NCI-H2081 (cell line): Measurements from ENCODE around the gene INF2.

ENCODE experiments used
- DNase-seq, 2 experiments: peaks; one replicate each; lab custom pipeline; 2025; lab: John Stamatoyannopoulos, UW

Gene INF2

DNA sequence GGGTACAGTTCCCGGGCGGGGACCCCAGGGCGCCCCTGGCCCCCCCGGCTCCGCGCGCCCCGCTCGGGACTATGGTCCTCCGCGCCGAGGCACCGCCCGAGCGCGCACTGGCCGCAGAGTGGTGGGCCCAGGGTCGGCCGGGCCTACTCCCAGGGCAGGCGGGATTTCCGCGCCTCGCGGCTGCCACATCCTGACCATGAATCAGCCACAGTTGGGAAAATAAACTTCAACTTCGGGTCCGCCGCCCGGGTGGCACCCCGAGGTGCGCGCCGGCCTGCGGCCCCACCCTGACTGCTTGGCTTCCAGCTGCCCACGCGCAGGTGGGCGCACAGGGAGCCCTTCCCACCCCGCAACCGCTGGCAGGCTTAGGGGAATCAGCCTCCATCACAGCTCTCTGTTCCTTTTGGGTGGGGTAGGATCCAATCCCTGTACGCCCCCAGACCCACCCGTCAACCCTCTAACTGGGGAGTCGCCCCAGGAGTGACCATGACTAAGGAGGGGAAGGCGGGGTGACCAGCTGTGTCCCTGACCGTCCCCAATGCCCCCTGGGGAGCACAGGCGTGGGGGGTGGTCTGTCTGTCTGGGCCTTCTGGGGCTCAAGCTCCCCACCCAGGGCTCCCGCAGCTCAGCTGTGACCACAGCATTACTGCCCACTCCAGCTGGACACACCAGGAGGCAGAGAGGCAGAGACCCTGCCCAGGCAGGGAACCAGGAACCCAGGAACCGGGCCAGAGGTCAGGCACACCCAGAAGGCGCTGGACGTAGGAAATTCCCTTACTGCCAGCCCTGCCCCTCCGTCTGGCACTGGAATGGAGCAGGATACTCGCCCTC, 678 bp downstream of the INF2 start:
- no peak for DNase-seq

DNA sequence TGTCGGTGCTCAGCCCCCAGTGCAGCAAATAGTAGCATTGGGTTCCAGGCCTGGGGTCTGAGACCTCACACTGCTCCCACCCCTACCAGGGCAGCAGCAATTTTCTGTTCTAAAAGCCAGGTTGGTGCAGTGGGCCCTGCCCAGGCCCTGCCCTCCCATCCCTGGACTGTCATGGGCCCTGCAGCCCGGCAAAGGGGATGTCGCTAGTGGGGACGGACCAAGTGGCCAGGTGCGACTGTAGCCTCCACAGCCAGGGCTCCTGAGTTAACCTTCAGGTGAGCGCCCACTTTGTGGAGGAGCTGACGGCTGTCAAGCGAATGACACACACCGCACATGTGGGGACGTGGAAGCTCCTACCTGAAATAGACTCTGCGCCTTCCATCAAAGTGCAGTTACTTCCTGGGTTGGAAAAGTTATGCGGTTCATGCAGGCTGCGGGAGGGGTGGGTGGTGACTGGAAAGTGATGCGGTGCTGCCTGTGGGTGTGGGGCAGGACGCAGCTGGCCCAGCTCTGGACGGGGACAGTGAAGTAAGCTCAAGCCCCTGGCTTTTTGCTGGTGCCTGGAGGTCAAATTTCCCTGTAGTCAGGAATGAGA, 1.5 kb downstream of the INF2 start:
- DNase-seq = no peak

DNA sequence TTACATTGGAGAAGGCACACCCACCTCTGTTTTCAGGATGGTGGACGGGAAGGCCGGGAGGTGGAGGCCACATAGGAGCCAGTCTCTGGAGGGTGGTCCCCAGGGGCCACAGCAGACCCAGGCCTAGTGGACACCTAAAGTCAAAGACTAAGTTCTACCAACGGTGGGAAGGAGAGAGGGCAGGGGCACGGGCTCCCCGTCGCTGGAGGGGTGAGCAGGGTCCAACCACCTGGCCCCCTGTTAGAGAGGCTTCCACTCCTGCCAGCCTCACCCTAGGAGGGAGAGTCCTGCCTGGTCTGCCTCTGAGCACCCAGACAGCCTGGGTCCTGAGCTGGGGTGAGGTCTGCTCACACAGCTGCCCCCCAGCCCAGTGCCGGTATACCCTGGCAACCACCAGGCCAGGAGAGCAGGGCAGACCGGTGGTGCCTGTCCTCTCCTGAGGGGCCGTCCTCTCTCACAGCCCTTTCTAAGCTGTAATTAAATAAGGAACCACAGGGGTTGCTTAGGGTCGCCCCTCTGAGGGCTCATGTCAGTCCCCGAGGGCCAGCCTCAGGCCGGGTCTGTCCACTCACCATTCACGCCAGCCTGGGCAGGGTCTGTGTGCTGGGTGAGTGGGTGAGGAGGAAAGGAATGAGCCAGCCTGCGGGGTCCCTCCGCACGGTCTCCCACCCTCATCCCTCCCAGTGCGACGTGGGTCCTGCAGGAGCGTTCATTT, 2.3 kb downstream of the INF2 start:
- no peak for DNase-seq

DNA sequence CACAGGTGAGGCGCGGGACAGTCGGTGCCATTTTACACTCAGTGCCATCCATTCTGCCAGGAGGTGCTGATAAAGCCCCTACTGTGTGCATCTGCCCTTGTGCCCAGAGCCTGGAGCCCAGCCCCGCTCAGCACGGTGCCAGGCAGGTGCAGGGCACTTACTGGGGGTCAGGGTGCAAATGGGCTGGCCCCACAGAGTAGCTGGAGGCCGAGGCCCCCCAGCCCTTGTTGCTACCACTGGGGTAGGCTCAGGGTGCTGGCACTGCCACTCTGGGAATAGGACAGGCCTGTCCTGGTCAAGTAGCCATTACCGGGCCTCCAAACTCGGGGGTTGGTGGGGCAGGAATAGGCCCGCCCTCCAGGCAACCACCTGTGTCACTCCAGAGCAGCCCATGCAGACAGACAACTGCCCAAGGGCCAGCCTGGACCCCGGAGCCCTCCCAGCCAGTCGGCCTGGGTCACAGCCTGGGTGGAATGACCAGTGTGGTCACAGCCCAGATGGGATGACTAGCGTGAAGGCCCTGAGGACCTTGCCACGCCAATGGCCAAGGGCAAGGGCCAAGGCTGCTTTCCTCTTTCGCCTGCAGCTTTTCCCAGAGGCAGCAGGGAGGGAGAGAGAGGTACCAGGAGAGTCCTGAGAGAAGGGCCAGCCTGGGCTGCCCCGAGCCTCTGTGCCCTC, 3.0 kb downstream of the INF2 start:
- DNase-seq = no peak

DNA sequence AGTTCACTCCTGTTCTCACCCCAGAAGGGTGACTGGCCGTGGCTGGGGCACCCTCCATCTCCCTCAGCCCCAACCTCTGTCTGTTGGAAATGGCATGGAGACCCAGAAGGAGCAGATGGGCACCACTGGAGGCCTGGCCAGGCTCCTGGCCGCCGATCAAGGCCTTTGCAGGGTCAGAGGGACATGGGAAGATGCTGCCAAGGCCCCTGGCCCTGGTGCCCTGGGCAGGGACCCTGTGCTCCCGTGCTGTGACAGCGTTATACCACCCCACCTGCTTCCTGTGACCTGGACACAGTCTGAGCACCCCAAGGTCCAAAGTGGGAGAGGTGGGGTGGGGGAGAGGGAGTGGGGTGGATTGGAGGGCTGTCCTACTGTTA, 3.5 kb downstream of the INF2 start:
- no peak for DNase-seq

DNA sequence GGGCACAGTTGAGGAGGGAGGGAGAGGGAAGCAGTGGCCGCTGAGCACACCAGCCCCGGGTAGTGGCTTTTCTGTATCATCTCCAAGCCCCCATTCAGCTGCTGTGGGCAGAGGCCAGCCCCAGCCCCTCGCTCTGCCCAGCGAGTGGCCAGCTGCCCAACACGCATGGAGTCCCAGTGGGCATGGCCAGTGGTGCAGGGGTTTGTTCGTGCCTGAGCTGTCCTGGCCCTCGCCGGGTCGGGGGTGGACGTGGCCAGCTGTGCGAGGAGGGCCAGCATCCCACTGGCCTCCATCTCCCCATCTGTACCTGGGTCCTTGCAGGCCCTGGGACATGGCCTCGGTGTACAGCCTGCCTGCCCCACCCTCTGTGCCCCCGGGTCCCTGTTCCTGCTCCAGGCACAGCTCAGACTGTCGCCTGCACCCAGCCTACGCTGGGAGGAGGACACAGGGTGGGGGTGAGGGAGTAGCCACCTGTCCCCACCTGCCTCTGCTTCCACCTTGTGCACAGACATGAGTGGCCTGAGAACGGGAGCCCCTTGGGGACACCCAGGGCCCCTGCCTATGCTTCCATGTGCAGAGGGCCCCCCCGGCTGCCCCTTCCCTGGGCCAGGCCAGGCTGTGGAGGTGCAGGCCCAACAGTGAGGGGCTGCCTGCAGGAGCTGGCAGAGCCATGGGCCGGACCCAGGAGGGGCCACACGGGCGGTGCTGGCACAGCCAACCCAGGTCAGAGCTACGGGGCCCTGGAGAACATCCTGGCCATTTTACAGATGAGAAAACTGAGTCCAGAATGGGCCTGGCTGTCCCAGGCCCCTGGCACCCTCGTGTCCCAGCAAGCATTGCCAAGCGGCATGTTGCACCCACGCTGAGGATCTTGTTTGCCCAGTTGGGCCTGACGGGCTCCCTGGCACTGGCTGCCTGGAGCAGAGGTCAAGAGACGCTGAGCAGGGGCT, 4.3 kb downstream of the INF2 start:
- DNase-seq = no peak

DNA sequence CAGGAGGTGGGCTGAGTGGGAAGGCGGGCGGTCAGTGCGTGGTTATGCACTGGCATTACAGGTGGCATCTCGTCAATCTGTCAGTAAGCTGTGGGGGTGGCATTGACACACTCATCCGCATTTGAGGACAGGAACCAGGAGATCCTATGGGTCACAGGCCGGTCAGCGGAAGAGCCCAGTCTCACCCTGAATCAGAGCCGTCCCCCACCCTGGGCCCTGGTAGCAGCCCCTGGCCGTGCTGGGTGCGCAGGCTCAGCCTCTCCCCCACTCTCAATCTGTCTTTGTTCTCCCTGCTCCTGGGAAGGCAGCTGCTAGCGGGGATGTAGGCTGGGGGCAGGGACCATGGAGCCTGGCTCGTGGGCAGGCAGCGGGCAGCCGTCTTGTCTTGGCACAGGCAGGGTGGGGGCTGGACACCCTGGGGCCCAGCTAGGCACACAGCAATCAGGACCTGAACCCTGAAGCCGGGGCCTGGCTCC, 5.1 kb downstream of the INF2 start:
- peak; percentile 31 to 73 for DNase-seq

DNA sequence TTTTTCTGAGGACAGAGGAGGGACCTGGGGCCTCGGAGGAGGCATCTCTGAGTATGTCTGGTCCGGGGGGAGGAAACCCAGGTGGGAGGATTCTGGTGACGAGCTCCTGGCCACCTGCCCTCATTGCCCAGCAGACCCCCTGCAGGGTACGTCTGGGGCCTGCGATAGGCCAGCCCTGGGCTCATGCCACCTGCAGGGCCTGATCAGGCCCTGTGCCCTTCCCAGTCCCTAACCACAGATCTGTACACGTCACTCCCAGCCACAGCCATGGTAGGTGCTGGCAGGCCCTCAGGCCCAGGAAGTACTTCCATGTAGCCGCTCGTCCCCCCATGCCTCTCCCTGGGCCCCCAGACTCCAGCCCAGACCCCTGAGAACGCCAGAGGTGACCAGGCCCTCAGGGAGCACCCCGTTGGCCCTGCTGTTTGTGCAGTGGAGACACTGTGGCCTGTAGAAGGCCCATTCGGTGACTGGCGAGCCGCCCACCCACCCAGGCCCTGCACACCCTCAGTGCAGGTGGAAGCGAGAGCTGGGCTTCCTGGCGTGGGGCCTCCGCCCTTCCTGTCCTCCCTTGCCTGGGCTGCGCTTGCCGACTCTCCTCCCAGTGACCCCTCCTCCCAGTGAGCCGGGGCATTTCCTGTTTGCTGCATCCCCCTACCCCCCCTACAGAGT, 5.7 kb downstream of the INF2 start:
- DNase-seq = peak; percentile 46 to 73

DNA sequence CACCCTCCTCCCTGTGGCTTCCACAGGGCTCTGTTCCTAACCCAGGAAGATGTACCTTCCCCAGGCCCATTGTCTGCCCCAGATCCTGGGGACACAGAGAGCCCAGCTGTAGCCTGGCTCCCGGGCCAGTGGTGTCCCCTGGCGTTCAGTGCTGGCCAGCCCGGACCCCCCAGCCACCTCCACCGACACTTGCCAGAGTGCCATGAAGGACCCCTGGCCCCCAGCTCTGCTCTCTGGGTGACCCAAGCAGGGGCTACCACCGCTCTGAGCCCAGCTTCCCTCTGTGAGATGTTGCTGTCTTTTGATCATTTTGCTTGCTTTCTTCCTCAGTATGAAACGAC, 6.2 kb downstream of the INF2 start:
- DNase-seq = no peak

DNA sequence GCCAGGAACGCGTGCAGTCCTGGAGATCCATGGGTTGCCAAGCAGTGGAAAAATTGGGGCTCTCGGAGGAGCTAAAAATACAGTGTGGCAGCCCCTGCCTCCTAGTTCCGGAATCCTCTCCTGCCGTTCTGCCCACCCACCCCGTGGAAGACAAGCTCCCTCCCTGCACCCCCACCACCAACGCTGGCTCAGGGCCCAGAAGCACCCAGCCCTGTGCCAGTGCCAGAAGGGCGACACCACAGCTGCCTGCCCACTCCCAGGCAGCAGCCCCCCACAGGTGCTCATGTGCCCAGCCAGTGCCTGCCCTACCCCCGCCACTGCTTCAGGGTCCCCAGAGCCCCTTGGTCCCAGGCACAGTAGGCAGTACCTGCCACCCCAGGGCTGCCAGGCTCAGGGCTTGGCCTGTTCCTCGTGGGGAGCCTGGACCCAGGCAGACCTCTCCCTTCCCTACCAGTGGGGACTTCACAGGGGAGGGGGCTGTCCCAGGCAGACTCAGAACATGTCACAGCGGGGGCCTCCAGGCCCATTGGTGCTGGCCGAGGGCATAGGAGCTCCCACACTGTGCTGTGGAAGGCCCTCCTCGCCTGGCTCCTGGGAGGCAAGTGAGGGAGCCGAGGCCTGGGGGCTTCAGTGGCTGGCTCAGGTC, 7.4 kb downstream of the INF2 start:
- peak; percentile 15 to 40 for DNase-seq

DNA sequence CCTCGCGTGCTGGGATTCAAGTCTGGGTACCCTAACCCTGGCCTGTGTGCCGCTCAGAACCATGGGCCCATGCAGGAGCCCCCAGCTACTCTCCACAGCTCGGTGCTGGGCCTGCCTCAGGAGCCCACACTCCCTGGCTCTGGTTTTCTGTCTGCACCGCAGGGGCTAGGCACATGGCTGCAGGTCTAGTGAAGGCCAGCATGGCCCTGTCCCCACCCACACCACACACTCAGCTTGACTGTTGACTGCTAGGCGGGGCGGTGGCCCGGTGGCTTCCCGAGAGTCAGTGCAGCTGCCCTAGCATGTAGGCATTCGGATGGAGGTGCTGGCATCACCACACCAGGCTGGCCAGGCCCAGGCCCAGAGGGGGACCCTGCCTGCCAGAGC, 7.9 kb downstream of the INF2 start:
- DNase-seq = no peak

DNA sequence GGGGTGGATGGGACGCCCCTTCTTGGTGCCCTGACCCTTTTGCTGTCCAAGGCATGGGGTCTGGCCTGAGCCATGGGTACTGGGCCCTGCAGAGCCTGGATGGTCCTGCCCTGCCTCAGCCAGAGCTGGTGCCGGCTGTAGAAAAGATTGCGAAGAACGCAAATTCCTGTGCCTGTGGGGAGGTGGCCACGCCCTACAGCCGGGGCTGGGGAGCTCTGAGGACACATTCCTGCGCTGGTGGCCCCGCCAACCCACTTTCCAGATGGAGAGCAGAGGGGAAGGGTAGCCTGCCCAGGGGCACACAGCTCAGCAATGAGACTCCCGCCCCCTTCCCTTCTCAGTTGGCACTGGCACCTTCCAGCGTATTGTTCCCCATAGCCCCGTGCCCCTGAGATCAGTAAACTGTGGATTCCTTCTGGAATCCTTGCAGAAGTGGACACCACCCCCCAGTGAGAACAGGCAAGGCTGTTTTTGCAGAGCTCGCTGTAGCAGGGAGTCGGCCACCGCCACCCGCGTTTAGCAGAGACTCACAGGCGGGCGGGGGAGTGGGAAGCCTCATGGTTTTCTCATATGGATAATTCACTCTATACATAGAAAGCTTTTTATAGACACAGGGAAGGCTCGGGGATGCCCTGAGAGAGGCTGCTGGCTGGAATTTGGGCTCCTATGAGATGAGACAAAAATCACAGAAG, 8.6 kb downstream of the INF2 start:
- no peak for DNase-seq

DNA sequence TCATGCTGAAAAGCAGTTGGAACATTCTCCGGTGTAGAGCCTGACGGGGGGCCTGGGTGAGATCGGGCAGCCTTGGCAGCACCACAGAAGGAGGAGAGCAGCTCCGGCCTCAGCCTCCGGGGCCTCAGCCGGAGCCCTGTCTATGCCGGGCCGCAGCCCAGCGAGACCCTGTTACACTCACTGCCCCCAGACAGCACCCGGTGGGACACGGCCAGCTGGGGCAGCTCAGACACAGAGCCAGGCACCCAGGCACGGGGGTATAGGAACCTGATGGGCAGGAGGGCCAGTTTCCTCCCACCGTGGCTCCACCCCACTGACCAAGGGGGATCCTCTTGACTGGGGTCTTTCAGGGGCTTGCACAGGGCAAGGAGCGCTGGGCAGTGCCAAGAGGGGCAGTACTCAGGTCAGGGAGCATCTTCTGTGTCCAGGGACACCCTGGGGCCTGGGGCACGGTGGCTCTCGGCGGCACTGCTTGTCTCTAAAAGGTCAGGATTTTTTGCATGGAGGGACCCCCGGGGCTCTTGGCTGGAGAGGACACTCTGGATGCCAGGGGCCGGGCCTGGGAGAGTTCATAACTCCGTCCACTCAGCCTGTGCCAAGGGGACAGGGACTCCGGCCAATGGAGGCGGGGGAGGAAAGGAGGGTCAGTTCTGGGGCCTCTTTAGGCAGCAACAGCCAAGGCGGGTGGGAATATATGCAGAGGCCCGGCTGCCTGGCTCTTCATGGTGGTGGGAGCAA, 9.4 kb downstream of the INF2 start:
- DNase-seq = no peak

DNA sequence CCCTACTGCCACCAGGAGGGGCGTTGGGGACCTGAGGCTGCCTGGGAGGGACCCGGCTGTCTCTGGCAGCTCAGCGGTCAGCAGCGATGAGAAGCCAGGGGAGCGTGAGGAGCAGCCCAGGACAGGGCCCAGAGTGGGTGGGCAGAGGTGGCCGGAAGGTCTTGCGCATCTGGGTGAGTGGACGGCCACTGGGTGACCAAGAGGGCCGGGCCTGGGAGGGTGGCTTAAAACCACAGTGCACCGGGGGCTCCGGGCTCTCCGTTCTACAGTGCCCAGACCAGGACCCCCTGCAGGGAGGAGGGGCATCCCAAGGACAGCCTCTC, 10.0 kb downstream of the INF2 start:
- DNase-seq = no peak

DNA sequence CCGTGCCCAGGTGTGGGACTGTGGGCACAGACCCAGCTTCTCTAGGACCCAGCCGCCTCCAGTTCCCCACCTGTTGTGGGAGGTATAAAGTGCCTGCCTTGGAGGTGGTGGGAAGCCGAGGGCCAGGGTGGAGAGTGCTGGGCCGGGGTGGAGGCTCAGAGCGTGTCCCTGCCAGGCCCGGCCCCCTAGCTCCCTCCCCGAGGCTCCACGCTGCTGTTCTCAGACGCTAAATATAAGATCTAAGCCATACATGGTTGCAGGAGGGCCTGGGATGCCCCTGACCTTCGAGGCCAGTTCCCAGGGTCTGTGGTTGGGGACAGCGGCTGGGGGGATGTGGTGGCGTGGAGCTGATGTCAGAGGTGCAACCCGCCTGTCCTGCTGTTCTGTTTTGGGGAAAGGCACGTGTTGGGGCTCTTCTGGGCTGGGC, 10.8 kb downstream of the INF2 start:
- DNase-seq = no peak

DNA sequence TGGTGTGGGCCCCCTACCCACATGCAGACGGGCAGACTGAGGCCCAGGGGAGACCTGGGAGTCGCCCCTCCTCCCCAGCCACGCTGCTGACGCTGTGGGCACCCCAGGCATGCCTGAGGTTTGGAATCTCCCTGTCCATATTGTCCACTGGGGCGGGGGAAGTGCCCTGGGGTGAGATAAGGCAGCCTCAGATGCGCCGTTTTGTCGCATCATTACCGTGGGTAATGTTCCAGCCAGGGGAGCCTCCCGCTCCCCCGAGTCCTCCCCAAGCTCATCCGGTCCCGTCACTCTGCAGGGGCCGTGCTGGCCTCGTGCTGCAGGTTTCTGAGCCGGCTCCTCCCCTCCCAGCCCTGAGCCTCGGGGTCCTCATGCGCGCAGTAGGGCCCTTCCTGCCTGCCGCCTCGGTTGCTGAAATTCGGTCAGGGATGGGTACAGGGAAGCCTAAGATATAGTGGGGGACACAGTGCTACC, 11.4 kb downstream of the INF2 start:
- no peak for DNase-seq

DNA sequence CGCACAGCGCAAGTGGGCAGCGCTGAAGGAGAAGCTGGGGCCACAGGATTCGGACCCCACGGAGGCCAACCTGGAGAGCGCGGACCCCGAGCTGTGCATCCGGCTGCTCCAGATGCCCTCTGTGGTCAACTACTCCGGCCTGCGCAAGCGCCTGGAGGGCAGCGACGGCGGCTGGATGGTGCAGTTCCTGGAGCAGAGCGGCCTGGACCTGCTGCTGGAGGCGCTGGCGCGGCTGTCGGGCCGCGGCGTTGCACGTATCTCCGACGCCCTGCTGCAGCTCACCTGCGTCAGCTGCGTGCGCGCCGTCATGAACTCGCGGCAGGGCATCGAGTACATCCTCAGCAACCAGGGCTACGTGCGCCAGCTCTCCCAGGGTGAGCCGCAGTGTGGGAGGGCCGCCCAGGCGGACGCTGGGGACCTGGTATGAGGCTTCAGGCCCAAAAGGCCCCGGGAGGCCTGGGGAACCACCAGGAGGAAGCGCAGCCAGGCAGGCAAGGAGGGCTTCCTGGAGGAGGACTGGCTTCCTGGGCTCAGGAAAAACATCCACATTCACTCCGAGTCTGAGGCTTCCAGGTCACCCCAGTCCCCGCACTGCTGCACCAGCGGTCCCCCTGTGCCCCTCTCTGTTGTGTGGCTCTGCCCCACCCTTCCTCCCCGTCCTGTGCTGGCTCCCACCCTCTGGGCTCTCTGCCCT, 12.1 kb downstream of the INF2 start:
- DNase-seq = no peak

DNA sequence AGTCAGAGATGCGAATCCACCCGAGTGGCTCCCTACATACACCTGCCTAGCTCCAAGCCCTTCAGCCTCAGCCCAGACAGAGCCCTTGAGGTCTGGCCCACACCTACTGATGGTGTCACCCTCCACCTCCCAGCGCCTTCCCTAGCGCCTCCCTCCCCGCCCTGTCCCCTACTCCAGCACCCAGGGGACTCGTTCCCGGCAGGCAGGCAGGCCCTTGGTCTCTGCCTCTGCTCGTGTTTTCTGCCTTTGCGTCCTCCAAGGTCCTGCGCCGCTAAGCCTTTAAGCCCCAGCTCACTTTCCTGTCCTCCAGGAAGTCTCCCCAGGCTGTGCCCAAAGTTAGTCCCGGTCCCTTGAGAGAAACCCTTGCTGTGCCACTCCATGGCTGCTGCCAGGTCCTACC, 12.7 kb downstream of the INF2 start:
- DNase-seq = no peak

DNA sequence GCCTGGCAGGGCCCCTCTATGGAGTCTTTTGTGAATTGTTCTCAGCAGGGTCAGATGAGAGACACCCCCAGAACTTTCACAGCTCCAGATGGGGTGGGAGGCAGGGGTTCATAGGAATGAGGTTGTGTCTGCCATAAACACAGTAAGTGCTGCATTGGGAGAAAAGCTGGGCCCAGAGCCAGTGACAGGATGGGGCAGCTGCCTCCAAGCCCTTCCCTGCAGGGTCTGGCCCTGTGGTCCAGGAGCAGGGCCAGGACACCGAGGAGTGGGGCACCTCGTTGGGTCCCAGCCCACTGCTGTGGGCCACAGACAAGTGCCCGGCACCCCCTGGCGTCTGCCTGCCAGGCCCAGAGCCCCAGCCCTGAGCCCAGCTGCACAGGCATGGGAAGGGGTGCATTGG, 13.3 kb downstream of the INF2 start:
- no peak for DNase-seq
